ENCODE data around the gene ZBTB32. TPM values are rescaled to one million over a fixed set of nuclear protein-coding genes. Genes with fewer than 3 reads are reported as not detected.

Gene ZBTB32
- total RNA-seq, 4 donors from 2014 or later: 0.38 TPM; not detected in 3

- no peak for DNase-seq
- Histone ChIP-seq H3K27me3 (peaks cover 0 to 46% (median 4%) of the 10 kb centered on the region in 4 donors), H3K9me3 (no peaks in the 10 kb centered on the region), H3K27ac (no peak overlapping the region), H3K36me3 (peaks cover 0 to 12% (median 0%) of the 10 kb centered on the region in 3 donors), H3K4me1 (peaks cover 5 to 22% (median 7%) of the 10 kb centered on the region in 3 donors), H3K4me3 (no peak overlapping the region)
- TF ChIP-seq CTCF (IDR thresholded peaks at IDR 0.05) (no peak), POLR2A (IDR thresholded peaks at IDR 0.05) (no peak)
- WGBS, 2 donors: 68 to 69% methylated on average over 6 of the region's 6 CpGs
- intact Hi-C loops (cut with DNase I): no loop called here
These were observed 34.8 kb upstream of the ZBTB32 start for GRCh38 chr19:35669566-35669965.

DNA sequence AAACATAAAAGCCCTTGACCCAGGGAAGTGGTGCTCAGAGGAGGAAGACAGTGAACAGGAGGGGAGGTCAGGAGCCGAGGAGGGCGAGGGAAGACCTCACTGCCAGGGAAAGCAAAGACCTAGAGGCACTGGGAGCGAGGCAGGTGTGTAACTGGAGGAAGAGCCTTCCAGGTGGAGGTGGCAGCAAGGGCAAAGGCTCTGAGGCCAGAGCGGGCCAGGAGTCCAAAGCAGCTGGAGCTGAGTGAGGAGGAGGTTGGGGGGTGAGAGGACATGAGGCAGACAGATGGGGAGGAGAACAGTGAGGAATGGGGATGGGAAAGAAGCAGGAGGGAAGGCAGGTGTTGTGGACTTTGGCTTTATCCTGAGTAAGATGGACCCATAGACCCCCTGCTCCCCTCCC, 34.4 kb upstream of the ZBTB32 start:
- H3K27ac ChIP-seq: no peak overlapping the region
- peaks cover 0 to 48% (median 4%) of the 10 kb centered on the region in 4 donors for H3K27me3 ChIP-seq
- TF ChIP-seq CTCF (IDR thresholded peaks at IDR 0.05) (no peak), POLR2A (IDR thresholded peaks at IDR 0.05) (no peak)
- H3K4me3 ChIP-seq: no peak overlapping the region
- WGBS, 2 donors: 55 to 63% methylated on average over 4 of the region's 4 CpGs
- intact Hi-C loops (cut with DNase I): no loop called here
- DNase-seq: no peak
- H3K9me3 ChIP-seq: no peaks in the 10 kb centered on the region
- peaks cover 5 to 22% (median 7%) of the 10 kb centered on the region in 3 donors for H3K4me1 ChIP-seq
- H3K36me3 ChIP-seq: peaks cover 0 to 8% (median 0%) of the 10 kb centered on the region in 3 donors

- 71 to 100% methylated on average over 1 of the region's 1 CpG for WGBS, 2 donors
- no peak for DNase-seq
- H3K9me3 ChIP-seq: no peaks in the 10 kb centered on the region
- H3K4me3 ChIP-seq: no peak overlapping the region
- peaks cover 0 to 1% (median 0%) of the 10 kb centered on the region in 3 donors for H3K36me3 ChIP-seq
- no peak overlapping the region for H3K27ac ChIP-seq
- intact Hi-C loops (cut with DNase I): no loop called here
- TF ChIP-seq POLR2A (IDR thresholded peaks at IDR 0.05) (no peak), CTCF (IDR thresholded peaks at IDR 0.05) (no peak)
- H3K4me1 ChIP-seq: peaks cover 5 to 20% (median 7%) of the 10 kb centered on the region in 3 donors
- H3K27me3 ChIP-seq: peaks cover 0 to 55% (median 4%) of the 10 kb centered on the region in 4 donors
These were observed 33.7 kb upstream of the ZBTB32 start for GRCh38 chr19:35670686-35671085.

GRCh38 chr19:35671818-35672217, 32.5 kb upstream of the ZBTB32 start:
- Histone ChIP-seq H3K4me3 (no peak overlapping the region), H3K27me3 (peaks cover 0 to 57% (median 4%) of the 10 kb centered on the region in 4 donors), H3K4me1 (peaks cover 5 to 9% (median 7%) of the 10 kb centered on the region in 3 donors), H3K36me3 (no peaks in the 10 kb centered on the region), H3K27ac (no peak overlapping the region), H3K9me3 (no peaks in the 10 kb centered on the region)
- DNase-seq: no peak
- 28 to 45% methylated on average over 3 of the region's 3 CpGs for WGBS, 2 donors
- intact Hi-C loops (cut with DNase I): no loop called here
- no peak for TF ChIP-seq CTCF (IDR thresholded peaks at IDR 0.05)
- no peak for TF ChIP-seq POLR2A (IDR thresholded peaks at IDR 0.05)

GRCh38 chr19:35673121-35673804, 31.1 kb upstream of the ZBTB32 start:
- WGBS, 2 donors: 4 to 7% methylated on average over 16 to 21 of the region's 39 CpGs
- intact Hi-C loops (cut with DNase I): no loop called here
- TF ChIP-seq CTCF (IDR thresholded peaks at IDR 0.05) (no peak), POLR2A (IDR thresholded peaks at IDR 0.05) (no peak)

More at GRCh38 chr19:35673121-35673804, 31.1 kb upstream of the ZBTB32 start:
- Histone ChIP-seq H3K4me3 (peak overlapping the region; percentile 14 to 62 (median 24)), H3K27ac (no peak overlapping the region), H3K27me3 (peaks cover 0 to 64% (median 4%) of the 10 kb centered on the region in 4 donors), H3K9me3 (no peaks in the 10 kb centered on the region), H3K4me1 (peaks cover 5 to 8% (median 7%) of the 10 kb centered on the region in 3 donors), H3K36me3 (no peaks in the 10 kb centered on the region)
- no peak for DNase-seq
